Fibroblast of lung (primary cell): Measurements from ENCODE around the gene SHISA9.

Source experiments
- EZH2 ChIP-seq: IDR thresholded peaks from 2 replicates; pipeline ENCODE4 v1.5.1; 2012; ENCODE audit warnings: low read length, control low read depth, mild to moderate bottlenecking; ENCODE audit errors: missing control alignments
- TF ChIP-seq, protein P1 (sequence below), 2 donors: IDR thresholded peaks in 1 of 2; conservative IDR thresholded peaks in 1 of 2; 1 replicate in 1 of 2; 2 replicates in 1 of 2; pipeline ENCODE4 v1.5.1; 2011 to 2012; ENCODE audit warnings: low read length in 2 of 2, control low read depth in 1 of 2, inconsistent platforms in 1 of 2, low read depth in 1 of 2, mild to moderate bottlenecking in 1 of 2

DNA sequence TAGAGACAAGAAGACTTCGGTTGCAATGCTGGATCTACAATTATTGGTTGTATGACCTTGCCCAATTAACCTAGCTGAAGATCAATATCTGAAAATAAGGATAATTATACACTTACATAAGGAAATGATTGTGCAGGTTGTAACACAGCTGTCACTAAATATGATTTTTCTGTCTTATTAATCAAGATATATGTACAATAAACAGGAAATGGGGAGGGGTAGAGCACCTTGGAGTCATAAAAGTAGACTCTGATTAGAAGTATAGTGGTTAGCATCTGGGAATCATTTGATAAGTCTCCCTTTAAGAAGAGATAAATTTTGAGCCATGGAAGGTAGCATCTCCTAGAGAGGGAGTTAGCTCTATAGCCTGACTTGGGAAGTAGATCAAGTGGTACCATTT, 369.2 kb downstream of the SHISA9 start:
- TF ChIP-seq, protein P1, sequence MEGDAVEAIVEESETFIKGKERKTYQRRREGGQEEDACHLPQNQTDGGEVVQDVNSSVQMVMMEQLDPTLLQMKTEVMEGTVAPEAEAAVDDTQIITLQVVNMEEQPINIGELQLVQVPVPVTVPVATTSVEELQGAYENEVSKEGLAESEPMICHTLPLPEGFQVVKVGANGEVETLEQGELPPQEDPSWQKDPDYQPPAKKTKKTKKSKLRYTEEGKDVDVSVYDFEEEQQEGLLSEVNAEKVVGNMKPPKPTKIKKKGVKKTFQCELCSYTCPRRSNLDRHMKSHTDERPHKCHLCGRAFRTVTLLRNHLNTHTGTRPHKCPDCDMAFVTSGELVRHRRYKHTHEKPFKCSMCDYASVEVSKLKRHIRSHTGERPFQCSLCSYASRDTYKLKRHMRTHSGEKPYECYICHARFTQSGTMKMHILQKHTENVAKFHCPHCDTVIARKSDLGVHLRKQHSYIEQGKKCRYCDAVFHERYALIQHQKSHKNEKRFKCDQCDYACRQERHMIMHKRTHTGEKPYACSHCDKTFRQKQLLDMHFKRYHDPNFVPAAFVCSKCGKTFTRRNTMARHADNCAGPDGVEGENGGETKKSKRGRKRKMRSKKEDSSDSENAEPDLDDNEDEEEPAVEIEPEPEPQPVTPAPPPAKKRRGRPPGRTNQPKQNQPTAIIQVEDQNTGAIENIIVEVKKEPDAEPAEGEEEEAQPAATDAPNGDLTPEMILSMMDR (conservative IDR thresholded peaks at IDR 0.05 in 1 of 2, IDR thresholded peaks at IDR 0.05 in 1 of 2; ENCODE audit: low read depth in 1 of 2, low read length in 2 of 2): no peak
- TF ChIP-seq EZH2: no peak
